ENCODE results near the gene STPG4. TPM values are rescaled to one million over a fixed set of nuclear protein-coding genes. Genes with fewer than 3 reads are reported as not detected.

The STPG4 gene
- total RNA-seq, 4 donors from 2014 or later: 0.30 to 2.6 (median 1.4) TPM; not detected in 1

- Histone ChIP-seq H3K27ac (no peak overlapping the region), H3K36me3 (no peaks in the 10 kb centered on the region), H3K27me3 (no peaks in the 10 kb centered on the region), H3K4me3 (no peak overlapping the region), H3K9me3 (no peaks in the 10 kb centered on the region), H3K4me1 (peaks cover 0 to 34% (median 18%) of the 10 kb centered on the region in 4 donors)
- 93 to 96% methylated on average over 1 of the region's 1 CpG for WGBS, 2 donors
- DNase-seq (ENCODE audit: low spot score in 2 of 2): no peak
- no peak for TF ChIP-seq EP300 (IDR thresholded peaks at IDR 0.05)
- no peak for TF ChIP-seq POLR2A (IDR thresholded peaks at IDR 0.05)
- no peak for TF ChIP-seq CTCF (IDR thresholded peaks at IDR 0.05)
Measured at GRCh38 chr2:47196499-47196898, 41.4 kb upstream of the STPG4 start.

- TF ChIP-seq CTCF (IDR thresholded peaks at IDR 0.05) (no peak), EP300 (IDR thresholded peaks at IDR 0.05) (no peak), POLR2A (IDR thresholded peaks at IDR 0.05) (no peak)
- 85 to 90% methylated on average over 2 of the region's 2 CpGs for WGBS, 2 donors
- Histone ChIP-seq H3K27me3 (no peaks in the 10 kb centered on the region), H3K9me3 (no peaks in the 10 kb centered on the region), H3K4me3 (no peak overlapping the region), H3K4me1 (peaks cover 0 to 34% (median 18%) of the 10 kb centered on the region in 4 donors), H3K27ac (no peak overlapping the region), H3K36me3 (no peaks in the 10 kb centered on the region)
- DNase-seq (ENCODE audit: low spot score in 2 of 2): no peak
Measured at GRCh38 chr2:47196046-47196445, 40.9 kb upstream of the STPG4 start.

- 93 to 95% methylated on average over 3 of the region's 3 CpGs for WGBS, 2 donors
- Histone ChIP-seq H3K4me1 (peaks cover 0 to 39% (median 17%) of the 10 kb centered on the region in 4 donors), H3K36me3 (no peaks in the 10 kb centered on the region), H3K27me3 (no peaks in the 10 kb centered on the region), H3K9me3 (no peaks in the 10 kb centered on the region), H3K27ac (no peak overlapping the region), H3K4me3 (no peak overlapping the region)
- DNase-seq (ENCODE audit: low spot score in 2 of 2): no peak
- no peak for TF ChIP-seq CTCF (IDR thresholded peaks at IDR 0.05)
- TF ChIP-seq EP300 (IDR thresholded peaks at IDR 0.05): no peak
- no peak for TF ChIP-seq POLR2A (IDR thresholded peaks at IDR 0.05)
Measured at GRCh38 chr2:47195148-47195547, 40.0 kb upstream of the STPG4 start.

GRCh38 chr2:47194410-47194809 lies 39.3 kb upstream of the STPG4 start:
- H3K36me3 ChIP-seq: no peaks in the 10 kb centered on the region
- H3K4me1 ChIP-seq: peaks cover 0 to 40% (median 20%) of the 10 kb centered on the region in 4 donors
- TF ChIP-seq POLR2A (IDR thresholded peaks at IDR 0.05) (no peak), CTCF (IDR thresholded peaks at IDR 0.05) (no peak), EP300 (IDR thresholded peaks at IDR 0.05) (no peak)
- no peaks in the 10 kb centered on the region for H3K9me3 ChIP-seq
- H3K4me3 ChIP-seq: no peak overlapping the region
- H3K27ac ChIP-seq: no peak overlapping the region
- no peaks in the 10 kb centered on the region for H3K27me3 ChIP-seq
- DNase-seq (ENCODE audit: low spot score in 2 of 2): no peak

GRCh38 chr2:47193607-47194006 lies 38.5 kb upstream of the STPG4 start:
- H3K36me3 ChIP-seq: no peaks in the 10 kb centered on the region
- no peaks in the 10 kb centered on the region for H3K27me3 ChIP-seq
- H3K4me1 ChIP-seq: peaks cover 0 to 40% (median 20%) of the 10 kb centered on the region in 4 donors
- WGBS, 2 donors: 61 to 72% methylated on average over 6 of the region's 6 CpGs
- no peak for TF ChIP-seq EP300 (IDR thresholded peaks at IDR 0.05)
- no peak for TF ChIP-seq CTCF (IDR thresholded peaks at IDR 0.05)
- no peak for TF ChIP-seq POLR2A (IDR thresholded peaks at IDR 0.05)
- H3K9me3 ChIP-seq: no peaks in the 10 kb centered on the region
- H3K27ac ChIP-seq: peak overlapping the region in 1 of 4 donors; percentile 20
- H3K4me3 ChIP-seq: no peak overlapping the region
- no peak for DNase-seq (ENCODE audit: low spot score in 2 of 2)

All from tibial nerve (tissue), 4 donors.